GM19023 (cell line): ENCODE results near the gene LRRC26.

ENCODE experiments used
- ATAC-seq: cut with Tn5 transposase; IDR thresholded peaks from one replicate; pipeline ENCODE4 v1.9.1; 2021; ENCODE audit warnings: mild to moderate bottlenecking, moderate library complexity; ENCODE audit not compliant: unreplicated experiment

Gene LRRC26

GRCh38 chr9:137168904-137169856, 671 bp downstream of the LRRC26 start:
- no peak for ATAC-seq

- ATAC-seq = no peak
These were observed 1.3 kb downstream of the LRRC26 start for GRCh38 chr9:137168573-137168903.

- no peak for ATAC-seq
These were observed 1.9 kb downstream of the LRRC26 start for GRCh38 chr9:137167747-137168572.

- ATAC-seq = no peak
These were observed 2.5 kb downstream of the LRRC26 start for GRCh38 chr9:137167277-137167746.

GRCh38 chr9:137166380-137167229, 3.2 kb downstream of the LRRC26 start:
- no peak for ATAC-seq

GRCh38 chr9:137165250-137165836, 4.5 kb downstream of the LRRC26 start:
- no peak for ATAC-seq

GRCh38 chr9:137164370-137165249, 5.2 kb downstream of the LRRC26 start:
- ATAC-seq = no peak

GRCh38 chr9:137163805-137164204, 6.0 kb downstream of the LRRC26 start:
- ATAC-seq = no peak

- ATAC-seq = no peak
These were observed 6.5 kb downstream of the LRRC26 start for GRCh38 chr9:137163365-137163715.

GRCh38 chr9:137162505-137163364, 7.1 kb downstream of the LRRC26 start:
- no peak for ATAC-seq

- ATAC-seq = no peak
These were observed 8.0 kb downstream of the LRRC26 start for GRCh38 chr9:137161558-137162486.

GRCh38 chr9:137160716-137161557, 8.9 kb downstream of the LRRC26 start:
- no peak for ATAC-seq

- ATAC-seq = no peak
These were observed 9.8 kb downstream of the LRRC26 start for GRCh38 chr9:137160054-137160425.

- no peak for ATAC-seq
These were observed 10.5 kb downstream of the LRRC26 start for GRCh38 chr9:137159105-137160053.

- ATAC-seq = no peak
These were observed 11.2 kb downstream of the LRRC26 start for GRCh38 chr9:137158625-137159024.
